Smooth muscle cell (in vitro differentiated cells): ENCODE results near the gene KIDINS220. TPM values are rescaled to one million over a fixed set of nuclear protein-coding genes. Genes with fewer than 3 reads are reported as not detected.
"Not testable (repeated sequence)": the region's sequence is repeated elsewhere in the genome, so short reads cannot be mapped to it uniquely, and the experiment has no call there.

Experiments used
- DNase-seq: peaks from one replicate; lab custom pipeline; 2025; ENCODE audit not compliant: unreplicated experiment; lab: John Stamatoyannopoulos, UW
- H2AFZ ChIP-seq: fragments of 200-600 bp; sonication (generic); 2 replicates; pipeline ENCODE4 v1.6.0; 2016; ENCODE audit warnings: antibody characterized with exemption, low read depth, mild to moderate bottlenecking
- H3F3A ChIP-seq: fragments of 200-600 bp; sonication (generic); 2 replicates; pipeline ENCODE4 v1.6.0; 2017; ENCODE audit warnings: antibody characterized with exemption, low read depth
- H3K27ac ChIP-seq: fragments of 200-600 bp; sonication (generic); 2 replicates; pipeline ENCODE4 v1.5.1; 2016; ENCODE audit warnings: low read depth, mild to moderate bottlenecking
- H3K27me3 ChIP-seq: fragments of 200-600 bp; sonication (generic); 2 replicates; pipeline ENCODE4 v1.6.1; 2016; ENCODE audit warnings: low read depth, mild to moderate bottlenecking
- H3K36me3 ChIP-seq: fragments of 200-600 bp; sonication (generic); 2 replicates; pipeline ENCODE4 v1.5.1; 2016; ENCODE audit warnings: low read depth
- H3K4me1 ChIP-seq: fragments of 200-600 bp; sonication (generic); 2 replicates; pipeline ENCODE4 v1.5.1; 2016; ENCODE audit warnings: low read depth
- H3K4me2 ChIP-seq: fragments of 200-600 bp; sonication (generic); 2 replicates; pipeline ENCODE4 v1.6.0; 2016; ENCODE audit warnings: mild to moderate bottlenecking
- H3K4me3 ChIP-seq: fragments of 200-600 bp; sonication (generic); 2 replicates; pipeline ENCODE4 v1.5.1; 2016; ENCODE audit warnings: mild to moderate bottlenecking
- H3K79me2 ChIP-seq: fragments of 200-600 bp; sonication (generic); 2 replicates; pipeline ENCODE4 v1.6.0; 2016; ENCODE audit warnings: low read depth, mild to moderate bottlenecking
- H3K9ac ChIP-seq: fragments of 200-600 bp; sonication (generic); 2 replicates; pipeline ENCODE4 v1.6.0; 2016; ENCODE audit warnings: low read depth
- H3K9me3 ChIP-seq: fragments of 200-600 bp; sonication (generic); replicated peaks from 2 replicates; pipeline ENCODE4 v1.5.1; 2016; ENCODE audit warnings: low read depth
- H4K20me1 ChIP-seq: fragments of 200-600 bp; sonication (generic); 2 replicates; pipeline ENCODE4 v1.6.0; 2016; ENCODE audit warnings: low read depth
- whole genome bisulfite sequencing: methylation state at CpG from one replicate; pipeline ENCODE4 v1.1.7; 2016; ENCODE audit warnings: low lambda C conversion rate; 5-methylcytosine and 5-hydroxymethylcytosine counted together
- polyA plus RNA-seq: library from polyadenylated mRNA; unstranded; fragments of >200 nt; fragmentation: Nextera tagmentation; extraction: Ambion mirVana; gene quantifications from 2 replicates; pipeline ENCODE4 v1.2.1, GENCODE V29; 2016
- total RNA-seq: library from RNA; depleted of rRNA; stranded (reverse); fragments of >200 nt; gene quantifications from 2 replicates; pipeline ENCODE4 v1.2.3, GENCODE V29; 2014
- TF ChIP-seq, protein P1 (sequence below): fragments of 200-600 bp; sonication (generic); IDR thresholded peaks from 2 replicates; pipeline ENCODE4 v1.5.1; 2017; ENCODE audit warnings: borderline replicate concordance, mild to moderate bottlenecking, antibody characterized with exemption; ENCODE audit not compliant: insufficient read depth, poor library complexity, severe bottlenecking

The KIDINS220 gene
- total and polyA plus RNA-seq, 2 experiments from 2014 or later = 17.8 to 54.9 TPM

DNA sequence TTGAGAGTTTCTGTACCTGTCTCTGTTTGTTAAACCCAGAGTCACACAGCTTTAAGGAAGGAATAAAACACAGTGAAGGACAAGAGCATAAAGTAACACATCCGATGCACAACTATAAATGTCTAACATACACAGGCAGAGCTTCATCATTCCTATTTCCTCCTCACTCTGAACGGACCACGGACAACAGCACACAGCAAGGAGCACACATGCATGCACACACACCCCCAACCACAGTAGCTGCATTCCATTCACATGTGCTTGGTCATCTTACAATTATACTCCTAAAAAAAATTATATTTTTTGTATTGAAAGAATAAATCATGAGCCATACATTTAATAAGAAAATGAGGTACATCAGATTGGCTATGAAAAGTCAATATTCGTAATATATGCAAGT is 97.3 kb downstream of the KIDINS220 start:
- no peaks in the 10 kb centered on the region for H3K4me1 ChIP-seq
- no peaks in the 10 kb centered on the region for H4K20me1 ChIP-seq
- H2AFZ ChIP-seq = no peak overlapping the region
- H3K9ac ChIP-seq = no peak overlapping the region
- H3K36me3 ChIP-seq = no peaks in the 10 kb centered on the region
- no peak for DNase-seq
- H3F3A ChIP-seq = no peaks in the 10 kb centered on the region
- no peaks in the 10 kb centered on the region for H3K9me3 ChIP-seq
- H3K27me3 ChIP-seq = no peaks in the 10 kb centered on the region
- 98% methylated on average over 4 of the region's 4 CpGs for WGBS
- H3K4me2 ChIP-seq = no peak overlapping the region
- TF ChIP-seq, protein P1, sequence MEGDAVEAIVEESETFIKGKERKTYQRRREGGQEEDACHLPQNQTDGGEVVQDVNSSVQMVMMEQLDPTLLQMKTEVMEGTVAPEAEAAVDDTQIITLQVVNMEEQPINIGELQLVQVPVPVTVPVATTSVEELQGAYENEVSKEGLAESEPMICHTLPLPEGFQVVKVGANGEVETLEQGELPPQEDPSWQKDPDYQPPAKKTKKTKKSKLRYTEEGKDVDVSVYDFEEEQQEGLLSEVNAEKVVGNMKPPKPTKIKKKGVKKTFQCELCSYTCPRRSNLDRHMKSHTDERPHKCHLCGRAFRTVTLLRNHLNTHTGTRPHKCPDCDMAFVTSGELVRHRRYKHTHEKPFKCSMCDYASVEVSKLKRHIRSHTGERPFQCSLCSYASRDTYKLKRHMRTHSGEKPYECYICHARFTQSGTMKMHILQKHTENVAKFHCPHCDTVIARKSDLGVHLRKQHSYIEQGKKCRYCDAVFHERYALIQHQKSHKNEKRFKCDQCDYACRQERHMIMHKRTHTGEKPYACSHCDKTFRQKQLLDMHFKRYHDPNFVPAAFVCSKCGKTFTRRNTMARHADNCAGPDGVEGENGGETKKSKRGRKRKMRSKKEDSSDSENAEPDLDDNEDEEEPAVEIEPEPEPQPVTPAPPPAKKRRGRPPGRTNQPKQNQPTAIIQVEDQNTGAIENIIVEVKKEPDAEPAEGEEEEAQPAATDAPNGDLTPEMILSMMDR = no peak
- no peak overlapping the region for H3K4me3 ChIP-seq
- no peaks in the 10 kb centered on the region for H3K79me2 ChIP-seq
- no peak overlapping the region for H3K27ac ChIP-seq

DNA sequence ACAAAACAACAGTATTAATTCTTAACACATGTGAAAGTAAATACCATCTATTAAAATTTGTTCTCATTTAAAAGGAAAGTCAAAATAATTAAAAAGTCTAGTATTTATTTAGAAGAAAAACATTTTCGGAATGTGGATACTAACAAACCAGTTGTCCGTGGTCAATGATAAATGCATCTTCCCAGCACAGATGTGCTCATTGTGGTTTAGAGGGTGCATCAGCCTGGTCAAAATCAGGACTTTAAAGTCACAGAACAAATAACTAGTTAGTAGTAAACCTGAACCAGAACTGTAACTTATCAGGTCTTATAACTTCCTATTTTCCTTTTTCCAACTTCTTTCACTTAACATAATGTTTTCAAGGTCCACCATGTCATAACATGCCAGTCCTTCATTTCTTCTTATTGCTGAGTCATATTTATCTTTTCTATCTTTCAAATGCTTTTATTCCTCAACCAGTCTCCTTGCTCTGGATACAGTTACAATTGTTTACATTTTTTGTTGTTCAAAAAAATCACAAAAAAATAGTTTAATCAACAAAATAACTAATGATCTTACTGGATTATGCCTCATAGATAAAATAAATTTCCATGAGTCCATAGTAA is 99.7 kb downstream of the KIDINS220 start:
- Histone ChIP-seq H3K27me3 (no peaks in the 10 kb centered on the region), H3K4me1 (no peaks in the 10 kb centered on the region), H3K9me3 (no peaks in the 10 kb centered on the region), H3K4me3 (no peak overlapping the region), H3K36me3 (peaks cover 22% of the 10 kb centered on the region), H4K20me1 (no peaks in the 10 kb centered on the region), H3K79me2 (no peaks in the 10 kb centered on the region), H3K9ac (no peak overlapping the region), H2AFZ (no peak overlapping the region), H3K27ac (no peak overlapping the region), H3K4me2 (peak overlapping the region; percentile 15), H3F3A (no peaks in the 10 kb centered on the region)
- 82% methylated on average over 2 of the region's 2 CpGs for WGBS
- no peak for DNase-seq
- TF ChIP-seq, protein P1 = no peak

DNA sequence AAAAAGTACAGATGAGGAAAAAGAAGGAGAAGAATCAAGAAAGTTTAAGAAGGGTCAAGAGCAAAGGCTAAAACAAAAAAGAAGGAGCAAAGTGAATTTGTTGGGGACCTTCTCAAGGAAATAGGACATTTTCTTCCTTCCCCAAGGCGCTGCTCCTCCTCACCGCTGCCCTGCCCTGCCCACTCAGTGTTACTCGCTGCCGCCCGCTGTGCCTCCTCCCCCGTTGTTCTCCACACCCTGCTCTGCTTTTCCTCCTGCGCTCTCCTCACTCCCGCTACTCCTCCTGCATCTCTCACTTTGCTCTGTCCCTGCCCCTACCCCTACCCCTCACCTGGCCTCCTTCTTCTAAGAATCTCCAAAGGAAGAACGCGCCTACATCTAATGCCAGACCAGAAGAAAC is 104.8 kb downstream of the KIDINS220 start:
- Histone ChIP-seq H3K4me2 (no peak overlapping the region), H4K20me1 (no peaks in the 10 kb centered on the region), H3K79me2 (no peaks in the 10 kb centered on the region), H3K9ac (no peak overlapping the region), H3K27me3 (no peaks in the 10 kb centered on the region), H3K4me3 (no peak overlapping the region), H3K27ac (no peak overlapping the region), H3K36me3 (peaks cover 31% of the 10 kb centered on the region), H3K4me1 (no peaks in the 10 kb centered on the region), H2AFZ (no peak overlapping the region), H3F3A (no peaks in the 10 kb centered on the region), H3K9me3 (no peaks in the 10 kb centered on the region)
- TF ChIP-seq, protein P1 = no peak
- DNase-seq = no peak
- 99% methylated on average over 10 of the region's 10 CpGs for WGBS

DNA sequence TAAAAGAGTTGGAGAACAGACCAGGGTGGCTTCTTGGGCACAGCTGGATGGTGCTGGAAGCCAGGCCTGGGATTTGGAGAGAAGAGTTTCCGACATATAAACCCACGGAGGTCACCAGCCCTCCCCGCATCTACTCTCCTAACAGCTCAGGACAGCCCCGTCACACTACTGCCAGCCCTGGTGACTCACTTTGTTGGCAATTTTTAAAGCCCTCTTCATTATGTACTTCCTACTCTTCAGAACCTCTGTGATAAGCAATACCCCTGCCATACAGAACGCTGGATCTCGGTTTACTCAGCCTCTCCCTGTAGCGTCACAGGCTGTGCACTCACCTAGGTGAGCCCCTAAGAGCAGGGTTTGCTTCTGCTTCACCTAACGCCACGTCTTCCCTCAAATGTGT is 107.5 kb downstream of the KIDINS220 start:
- Histone ChIP-seq H3F3A (no peaks in the 10 kb centered on the region), H3K9me3 (no peaks in the 10 kb centered on the region), H4K20me1 (no peaks in the 10 kb centered on the region), H3K27ac (no peak overlapping the region), H3K9ac (no peak overlapping the region), H3K36me3 (peaks cover 29% of the 10 kb centered on the region), H3K4me2 (no peak overlapping the region), H3K4me3 (no peak overlapping the region), H3K4me1 (no peaks in the 10 kb centered on the region), H2AFZ (no peak overlapping the region), H3K27me3 (no peaks in the 10 kb centered on the region), H3K79me2 (no peaks in the 10 kb centered on the region)
- WGBS = 43% methylated on average over 9 of the region's 9 CpGs
- DNase-seq = no peak
- TF ChIP-seq, protein P1 = no peak

DNA sequence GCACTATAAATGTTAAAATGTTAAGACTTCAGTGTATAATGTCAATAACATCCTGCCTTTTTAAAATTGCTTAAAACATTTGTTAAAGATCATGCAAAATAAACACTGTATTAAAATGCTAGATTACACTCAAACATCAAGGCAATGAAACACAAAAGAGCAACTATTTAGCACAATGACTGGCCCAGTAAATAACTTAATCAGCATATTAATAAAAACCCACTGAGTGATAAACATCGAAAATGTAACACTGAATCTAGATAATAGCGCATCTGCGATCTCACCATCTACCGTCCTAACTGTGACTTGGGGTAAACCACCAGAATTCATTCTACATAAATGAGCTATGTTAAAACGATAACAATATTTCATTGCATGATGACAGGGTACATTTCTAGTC is 108.3 kb downstream of the KIDINS220 start:
- DNase-seq, H3K79me2 ChIP-seq, H3K4me3 ChIP-seq, H3K27ac ChIP-seq, H3K9ac ChIP-seq, H3K9me3 ChIP-seq, H2AFZ ChIP-seq, H3K4me2 ChIP-seq, H3K27me3 ChIP-seq, H4K20me1 ChIP-seq, H3F3A ChIP-seq, H3K4me1 ChIP-seq: not testable (repeated sequence)
- WGBS = 96% methylated on average over 5 of the region's 5 CpGs
- peaks cover 21% of the 10 kb centered on the region for H3K36me3 ChIP-seq
